GM13976 (cell line): ENCODE data around the gene KIF21A.

Source experiments
- DNase-seq: peaks from one replicate; pipeline ENCODE4 v3.0.0; 2012; ENCODE audit warnings: low spot score
- CTCF ChIP-seq: IDR thresholded peaks from 2 replicates; pipeline ENCODE4 v1.5.1; 2012; ENCODE audit warnings: borderline replicate concordance, mild to moderate bottlenecking; ENCODE audit not compliant: insufficient read depth; ENCODE audit errors: extremely low read depth, missing control alignments, control extremely low read depth
- in situ Hi-C: fragments of 300-500 bp; cut with MboI; formaldehyde crosslinking; loops from one replicate; pipeline ENCODE4 v1.12.0; 2022; ENCODE audit warnings: low sequenced_read_pairs, mixed read lengths, inconsistent platforms; ENCODE audit not compliant: unreplicated experiment

Gene KIF21A

GRCh38 chr12:39368096-39368495, 74.8 kb downstream of the KIF21A start:
- no peak for DNase-seq

GRCh38 chr12:39367494-39367893, 75.4 kb downstream of the KIF21A start:
- DNase-seq, result no peak
- TF ChIP-seq CTCF, result no peak
- in situ Hi-C loops, result no loop called here

More at GRCh38 chr12:39368096-39368495, 74.8 kb downstream of the KIF21A start:
- TF ChIP-seq CTCF, result no peak
- in situ Hi-C loops, result no loop called here

GRCh38 chr12:39365364-39366001, 77.4 kb downstream of the KIF21A start:
- TF ChIP-seq CTCF, result no peak
- in situ Hi-C loops, result no loop called here
- no peak for DNase-seq

GRCh38 chr12:39364196-39364595, 78.7 kb downstream of the KIF21A start:
- in situ Hi-C loops, result no loop called here
- no peak for DNase-seq
- no peak for TF ChIP-seq CTCF

- in situ Hi-C loops, result no loop called here
- DNase-seq, result no peak
- TF ChIP-seq CTCF, result no peak
Observed at GRCh38 chr12:39359645-39360044, 83.3 kb downstream of the KIF21A start.

- no peak for TF ChIP-seq CTCF
- in situ Hi-C loops, result no loop called here
- DNase-seq, result no peak
Observed at GRCh38 chr12:39357041-39357440, 85.9 kb downstream of the KIF21A start.

- in situ Hi-C loops, result no loop called here
- no peak for DNase-seq
- no peak for TF ChIP-seq CTCF
Observed at GRCh38 chr12:39355841-39356240, 87.1 kb downstream of the KIF21A start.
